HFFc6 (cell line): ENCODE measurements around the gene PKN3. TPM values are rescaled to one million over a fixed set of nuclear protein-coding genes. Genes with fewer than 3 reads are reported as not detected.

Source experiments
- DNase-seq: peaks from one replicate; pipeline ENCODE4 v3.0.0-alpha.2; 2018
- H3K27ac Mint-ChIP-seq: 2 replicates; pipeline ENCODE4 v1.8.0; 2020; ENCODE audit warnings: mild to moderate bottlenecking, mixed read lengths
- H3K27me3 Mint-ChIP-seq: 2 replicates; pipeline ENCODE4 v1.8.0; 2021; ENCODE audit warnings: mild to moderate bottlenecking, moderate library complexity, mixed read lengths; ENCODE audit not compliant: insufficient read depth
- H3K36me3 Mint-ChIP-seq: 2 replicates; pipeline ENCODE4 v1.8.0; 2021; ENCODE audit warnings: low read depth, mixed read lengths
- H3K4me1 Mint-ChIP-seq: 2 replicates; pipeline ENCODE4 v1.8.0; 2020; ENCODE audit warnings: low read depth, mixed read lengths
- H3K4me3 Mint-ChIP-seq: 2 replicates; pipeline ENCODE4 v1.8.0; 2020; ENCODE audit warnings: mild to moderate bottlenecking, moderate library complexity, mixed read lengths
- H3K9me3 Mint-ChIP-seq: 2 replicates; pipeline ENCODE4 v1.8.0; 2020; ENCODE audit warnings: mild to moderate bottlenecking, mixed read lengths
- CTCF ChIP-seq: fragments of 200-600 bp; sonication (generic); IDR thresholded peaks from 2 replicates; pipeline ENCODE4 v1.5.0; 2021; ENCODE audit warnings: antibody characterized with exemption, mild to moderate bottlenecking
- total RNA-seq, 6 experiments: library from RNA; stranded (reverse); fragmentation: NEBNext Ultra II Directional; extraction: Animal tissue kit (Norgen Biotek cat#: 25700); gene quantifications; 2 replicates in 1 of 6; 3 replicates in 5 of 6; pipeline ENCODE4 v1.2.3, GENCODE V29; 2021

The PKN3 gene
- total RNA-seq, 6 experiments from 2014 or later = 1.9 to 5.6 (median 3.5) TPM

- no peaks in the 10 kb centered on the region for H3K4me1 Mint-ChIP-seq
- no peak overlapping the region for H3K27ac Mint-ChIP-seq
- H3K27me3 Mint-ChIP-seq = no peaks in the 10 kb centered on the region
- no peaks in the 10 kb centered on the region for H3K36me3 Mint-ChIP-seq
- DNase-seq = no peak
- H3K4me3 Mint-ChIP-seq = no peak overlapping the region
- no peak for TF ChIP-seq CTCF
- no peaks in the 10 kb centered on the region for H3K9me3 Mint-ChIP-seq
Observed at GRCh38 chr9:128715436-128715750, 13.1 kb downstream of the PKN3 start.

- DNase-seq = no peak
- no peak for TF ChIP-seq CTCF
- H3K27me3 Mint-ChIP-seq = no peaks in the 10 kb centered on the region
- H3K9me3 Mint-ChIP-seq = no peaks in the 10 kb centered on the region
- no peak overlapping the region for H3K4me3 Mint-ChIP-seq
- no peak overlapping the region for H3K27ac Mint-ChIP-seq
- no peaks in the 10 kb centered on the region for H3K36me3 Mint-ChIP-seq
- H3K4me1 Mint-ChIP-seq = no peaks in the 10 kb centered on the region
Observed at GRCh38 chr9:128716581-128717254, 14.4 kb downstream of the PKN3 start.

DNA sequence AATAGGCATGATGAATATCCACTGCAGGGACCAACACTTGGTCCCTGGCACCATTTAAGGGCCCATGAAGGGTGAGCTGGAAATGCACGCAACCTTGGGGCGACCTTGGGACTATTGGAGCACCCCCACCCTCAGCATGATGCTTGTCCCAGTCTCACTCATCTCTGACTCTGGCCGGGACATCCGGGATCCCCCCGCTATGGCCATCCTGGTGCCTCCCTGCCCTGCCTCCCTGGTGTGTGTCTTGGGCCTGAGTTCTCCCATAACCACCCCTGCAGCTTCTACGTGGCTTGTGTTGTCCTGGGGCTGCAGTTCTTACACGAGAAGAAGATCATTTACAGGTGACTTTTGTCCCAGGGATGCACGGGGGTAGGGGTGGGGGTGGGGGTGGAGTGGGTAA is 15.7 kb downstream of the PKN3 start:
- TF ChIP-seq CTCF = no peak
- no peak for DNase-seq
- Mint-ChIP-seq H3K27ac (no peak overlapping the region), H3K4me3 (no peak overlapping the region), H3K27me3 (no peaks in the 10 kb centered on the region), H3K4me1 (no peaks in the 10 kb centered on the region), H3K36me3 (no peaks in the 10 kb centered on the region), H3K9me3 (no peaks in the 10 kb centered on the region)

GRCh38 chr9:128718475-128718874 is 16.2 kb downstream of the PKN3 start:
- H3K4me1 Mint-ChIP-seq = peaks cover 3% of the 10 kb centered on the region
- TF ChIP-seq CTCF = no peak
- H3K9me3 Mint-ChIP-seq = no peaks in the 10 kb centered on the region
- no peaks in the 10 kb centered on the region for H3K27me3 Mint-ChIP-seq
- no peak overlapping the region for H3K4me3 Mint-ChIP-seq
- H3K36me3 Mint-ChIP-seq = no peaks in the 10 kb centered on the region
- DNase-seq = no peak
- H3K27ac Mint-ChIP-seq = no peak overlapping the region

DNA sequence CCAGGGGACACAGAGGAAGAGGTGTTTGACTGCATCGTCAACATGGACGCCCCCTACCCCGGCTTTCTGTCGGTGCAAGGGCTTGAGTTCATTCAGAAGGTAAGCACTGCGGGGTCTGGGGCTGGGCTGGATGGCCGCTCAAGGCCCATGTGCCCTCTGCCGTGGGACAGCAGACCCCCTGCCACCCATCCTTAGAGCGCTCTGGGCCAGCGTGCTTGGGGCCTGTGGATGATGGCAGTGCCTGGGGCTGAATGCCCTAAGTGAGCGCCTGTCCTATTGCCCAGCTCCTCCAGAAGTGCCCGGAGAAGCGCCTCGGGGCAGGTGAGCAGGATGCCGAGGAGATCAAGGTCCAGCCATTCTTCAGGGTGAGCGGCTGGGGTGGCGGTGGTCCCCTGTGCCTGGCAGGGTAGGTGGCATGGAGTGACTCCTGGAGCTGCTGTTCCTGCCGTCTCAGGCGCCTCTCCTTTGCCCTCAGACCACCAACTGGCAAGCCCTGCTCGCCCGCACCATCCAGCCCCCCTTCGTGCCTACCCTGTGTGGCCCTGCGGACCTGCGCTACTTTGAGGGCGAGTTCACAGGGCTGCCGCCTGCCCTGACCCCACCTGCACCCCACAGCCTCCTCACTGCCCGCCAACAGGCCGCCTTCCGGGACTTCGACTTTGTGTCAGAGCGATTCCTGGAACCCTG is 17.8 kb downstream of the PKN3 start:
- no peak overlapping the region for H3K4me3 Mint-ChIP-seq
- no peaks in the 10 kb centered on the region for H3K36me3 Mint-ChIP-seq
- no peaks in the 10 kb centered on the region; the same call in 1 of the 2 replicates for H3K9me3 Mint-ChIP-seq
- no peak for TF ChIP-seq CTCF
- peaks cover 9% of the 10 kb centered on the region for H3K27me3 Mint-ChIP-seq
- DNase-seq = no peak
- H3K4me1 Mint-ChIP-seq = peaks cover 15% of the 10 kb centered on the region
- H3K27ac Mint-ChIP-seq = no peak overlapping the region
